SKM-1 treated with dmso at 0.1 percent for 144 hours (cell line): ENCODE results near the gene TTC7B.
"Not testable (repeated sequence)": the region's sequence is repeated elsewhere in the genome, so short reads cannot be mapped to it uniquely, and the experiment has no call there.

Experiments
- DNase-seq: peaks from one replicate; lab custom pipeline; 2025; ENCODE audit not compliant: unreplicated experiment; lab: John Stamatoyannopoulos, UW

Gene TTC7B, protein sequence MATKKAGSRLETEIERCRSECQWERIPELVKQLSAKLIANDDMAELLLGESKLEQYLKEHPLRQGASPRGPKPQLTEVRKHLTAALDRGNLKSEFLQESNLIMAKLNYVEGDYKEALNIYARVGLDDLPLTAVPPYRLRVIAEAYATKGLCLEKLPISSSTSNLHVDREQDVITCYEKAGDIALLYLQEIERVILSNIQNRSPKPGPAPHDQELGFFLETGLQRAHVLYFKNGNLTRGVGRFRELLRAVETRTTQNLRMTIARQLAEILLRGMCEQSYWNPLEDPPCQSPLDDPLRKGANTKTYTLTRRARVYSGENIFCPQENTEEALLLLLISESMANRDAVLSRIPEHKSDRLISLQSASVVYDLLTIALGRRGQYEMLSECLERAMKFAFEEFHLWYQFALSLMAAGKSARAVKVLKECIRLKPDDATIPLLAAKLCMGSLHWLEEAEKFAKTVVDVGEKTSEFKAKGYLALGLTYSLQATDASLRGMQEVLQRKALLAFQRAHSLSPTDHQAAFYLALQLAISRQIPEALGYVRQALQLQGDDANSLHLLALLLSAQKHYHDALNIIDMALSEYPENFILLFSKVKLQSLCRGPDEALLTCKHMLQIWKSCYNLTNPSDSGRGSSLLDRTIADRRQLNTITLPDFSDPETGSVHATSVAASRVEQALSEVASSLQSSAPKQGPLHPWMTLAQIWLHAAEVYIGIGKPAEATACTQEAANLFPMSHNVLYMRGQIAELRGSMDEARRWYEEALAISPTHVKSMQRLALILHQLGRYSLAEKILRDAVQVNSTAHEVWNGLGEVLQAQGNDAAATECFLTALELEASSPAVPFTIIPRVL

GRCh38 chr14:90815822-90816662 lies at the start of gene TTC7B:
Gene TTC7B, minus strand, starts transcription at chr14:90816430. Its CDS starts 135 bp downstream, at chr14:90816295.
- no peak for DNase-seq

DNA sequence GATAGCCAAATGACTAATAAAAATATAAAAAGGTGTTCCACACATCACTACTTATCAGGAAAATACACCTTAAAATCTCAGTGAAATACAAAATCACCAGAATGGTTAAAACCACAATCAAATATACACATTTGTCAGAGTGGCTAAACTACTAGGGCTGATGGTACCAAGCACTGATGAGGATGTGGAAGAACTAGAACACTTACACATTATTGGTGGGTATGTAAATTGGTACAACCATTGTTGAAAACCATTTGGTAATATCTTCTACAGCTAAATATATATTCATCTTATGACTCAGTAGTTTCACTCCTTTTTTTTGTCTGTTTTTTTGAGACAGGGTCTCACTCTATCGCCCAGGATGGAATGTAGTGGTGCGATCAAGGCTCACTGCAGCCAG lies 48.5 kb upstream of the TTC7B start:
- DNase-seq: no peak

- no peak for DNase-seq
Measured at GRCh38 chr14:90858511-90858910, 42.3 kb upstream of the TTC7B start.

- no peak for DNase-seq
Measured at GRCh38 chr14:90857866-90858265, 41.6 kb upstream of the TTC7B start.

DNA sequence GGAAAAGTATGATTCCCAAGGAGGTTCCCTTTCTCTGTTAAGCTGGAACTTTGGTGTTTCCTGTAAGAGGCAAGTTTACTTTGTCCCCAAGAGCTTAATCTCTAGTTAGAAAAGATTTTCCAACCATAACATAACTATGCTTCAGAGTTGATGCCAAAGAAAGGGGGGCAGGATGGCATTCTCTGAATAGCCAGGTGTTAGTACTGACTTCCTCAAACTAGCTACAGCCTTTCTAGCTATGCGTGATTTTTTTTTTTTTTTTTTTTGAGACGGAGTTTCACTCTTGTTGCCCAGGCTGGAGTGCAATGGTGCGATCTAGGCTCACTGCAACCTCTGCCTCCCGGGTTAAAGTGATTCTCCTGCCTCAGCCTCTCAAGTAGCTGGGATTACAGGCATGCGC lies 39.9 kb upstream of the TTC7B start:
- not testable (repeated sequence) for DNase-seq

DNA sequence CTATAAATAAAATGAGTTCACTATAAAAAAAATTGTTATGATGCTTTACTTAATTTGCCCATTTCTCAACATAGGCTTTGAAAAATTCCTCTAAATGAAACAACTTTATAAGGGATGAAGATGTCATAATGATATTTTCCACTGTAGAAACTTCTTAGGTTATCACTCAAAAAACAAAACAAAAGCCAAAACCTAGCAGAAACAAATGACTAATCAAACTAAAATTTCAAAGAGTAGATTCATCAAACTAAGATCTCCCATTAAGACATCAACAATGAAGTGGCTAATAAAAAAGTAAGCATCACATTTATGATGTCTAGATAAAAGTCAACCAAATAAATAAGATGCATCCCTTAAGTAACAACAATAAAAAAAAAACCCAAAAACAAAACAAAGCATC lies 36.9 kb upstream of the TTC7B start:
- DNase-seq: no peak

- no peak for DNase-seq
Measured at GRCh38 chr14:90851327-90852036, 35.3 kb upstream of the TTC7B start.

GRCh38 chr14:90850487-90850886 lies 34.3 kb upstream of the TTC7B start:
- no peak for DNase-seq

DNA sequence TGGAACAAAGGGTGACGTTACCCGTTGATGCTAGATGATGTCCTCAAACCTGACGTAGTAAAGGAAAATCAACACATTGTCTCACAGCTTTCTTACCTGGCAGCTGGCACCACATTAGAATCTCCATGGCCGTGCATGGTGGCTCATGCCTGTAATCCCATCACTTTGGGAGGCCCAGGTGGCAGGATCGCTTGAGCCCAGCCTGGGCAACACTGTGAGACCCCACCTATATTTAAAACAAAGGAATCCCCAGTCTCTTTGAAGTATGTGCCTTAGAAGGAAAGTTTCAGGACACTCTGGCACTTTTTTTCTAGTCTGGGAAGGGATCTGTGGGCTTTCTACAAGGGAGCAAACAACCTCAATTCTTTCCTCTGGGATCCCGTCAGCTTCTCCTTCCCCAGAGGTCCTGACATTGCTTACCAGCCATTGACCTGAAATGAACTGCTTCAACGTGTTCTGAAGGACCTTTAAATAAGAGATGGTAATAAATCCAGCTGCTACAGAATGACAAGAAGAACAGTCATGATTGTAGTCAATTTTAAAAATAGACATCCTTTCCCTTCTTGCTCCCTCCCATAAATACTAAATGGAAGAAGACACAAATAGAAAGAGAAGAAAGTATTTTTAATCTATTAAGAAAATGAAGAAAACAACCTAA lies 33.7 kb upstream of the TTC7B start:
- DNase-seq: no peak

DNA sequence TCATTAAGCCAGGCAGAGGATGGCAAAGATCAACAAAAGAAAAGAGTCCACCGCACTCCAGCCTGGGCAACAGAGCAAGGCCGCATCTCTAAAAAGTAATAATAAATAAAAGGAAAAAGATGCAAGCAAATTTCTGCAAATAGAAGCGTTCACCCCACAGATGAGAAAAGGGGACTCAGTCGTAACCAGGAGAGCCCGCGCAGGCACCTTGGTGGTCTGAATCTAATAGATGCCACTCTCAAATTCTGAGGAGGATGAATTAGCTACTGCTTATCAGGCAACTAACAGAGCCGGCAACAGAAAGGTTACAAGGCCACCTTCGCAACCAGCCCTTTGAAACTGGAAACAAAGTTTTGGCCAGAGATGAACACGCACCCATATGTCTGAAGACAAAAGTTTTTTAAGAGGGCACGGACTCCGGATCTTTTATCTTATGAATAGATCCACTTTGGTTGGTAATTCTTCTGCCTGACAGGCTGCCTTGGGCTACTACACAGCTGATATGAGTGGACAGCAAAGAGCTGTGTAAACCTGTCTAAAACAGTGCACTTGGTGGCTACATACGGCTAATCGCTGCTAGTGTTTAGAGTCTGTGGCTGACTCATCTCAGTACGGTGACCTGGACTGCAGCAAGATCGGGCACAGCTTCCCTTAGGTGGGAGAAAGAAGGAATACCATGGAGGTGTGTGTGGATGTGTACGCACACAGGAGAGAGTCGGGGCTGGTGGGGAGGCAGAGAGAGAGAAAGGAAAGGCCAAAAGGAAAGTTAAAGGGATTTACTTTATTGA lies 32.9 kb upstream of the TTC7B start:
- DNase-seq: no peak

- no peak for DNase-seq
Measured at GRCh38 chr14:90846511-90846910, 30.3 kb upstream of the TTC7B start.

- DNase-seq: no peak
Measured at GRCh38 chr14:90844321-90844720, 28.1 kb upstream of the TTC7B start.

GRCh38 chr14:90842726-90843125 lies 26.5 kb upstream of the TTC7B start:
- DNase-seq: no peak

GRCh38 chr14:90840667-90841066 lies 24.4 kb upstream of the TTC7B start:
- not testable (repeated sequence) for DNase-seq

DNA sequence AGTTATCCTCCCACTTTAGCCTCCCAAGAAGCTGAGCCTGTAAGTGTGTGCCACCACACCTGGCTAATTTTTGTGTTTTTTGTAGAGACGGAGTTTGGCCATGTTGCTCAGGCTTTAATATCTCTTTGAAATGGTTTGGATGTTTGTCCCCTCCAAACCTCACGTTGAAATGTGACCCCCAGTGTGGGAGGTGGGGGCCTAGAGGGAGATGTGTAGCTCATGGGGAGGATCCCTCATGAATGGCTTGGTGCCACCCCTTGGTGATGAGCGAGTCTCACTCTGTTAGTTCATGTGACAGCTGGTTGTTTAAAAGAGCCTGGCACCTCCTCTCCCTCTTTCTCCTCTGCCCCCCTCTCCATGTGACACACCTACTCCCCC lies 23.6 kb upstream of the TTC7B start:
- DNase-seq: no peak

GRCh38 chr14:90839024-90839888 lies 23.0 kb upstream of the TTC7B start:
- no peak for DNase-seq

- DNase-seq: not testable (repeated sequence)
Measured at GRCh38 chr14:90838531-90838930, 22.3 kb upstream of the TTC7B start.

- DNase-seq: no peak
Measured at GRCh38 chr14:90837355-90837754, 21.1 kb upstream of the TTC7B start.
